Ovary (tissue), 9 donors: ENCODE measurements around the gene VSIG10L. TPM values are rescaled to one million over a fixed set of nuclear protein-coding genes. Genes with fewer than 3 reads are reported as not detected.

ENCODE experiments used
- DNase-seq, 5 donors: peaks; one replicate each; pipeline ENCODE4 v3.0.0-alpha.2; 2019 to 2020
- H3K27ac ChIP-seq, 2 donors: fragments of 200-600 bp; one replicate each; pipeline versions ENCODE4 v1.5.1 to v1.8.0; 2019 to 2022
- H3K27me3 ChIP-seq: fragments of 200-600 bp; one replicate; pipeline ENCODE4 v1.8.0; 2022
- H3K36me3 ChIP-seq: fragments of 200-600 bp; sonication (generic); one replicate; pipeline ENCODE4 v1.5.1; 2019
- H3K4me1 ChIP-seq: one replicate; pipeline ENCODE4 v1.8.1; 2013; ENCODE audit warnings: mild to moderate bottlenecking, moderate library complexity; ENCODE audit not compliant: insufficient read depth
- H3K4me3 ChIP-seq: fragments of 200-600 bp; sonication (generic); one replicate; pipeline ENCODE4 v1.5.1; 2017
- H3K9me3 ChIP-seq, 2 donors: fragments of 200-600 bp in 1 of 2; sonication (generic) in 1 of 2; one replicate each; pipeline versions ENCODE4 v1.5.1 to v1.8.1; 2013 to 2019; ENCODE audit warnings: mild to moderate bottlenecking in 1 of 2, moderate library complexity in 1 of 2
- CTCF ChIP-seq, 3 donors: fragments of 450-650 bp in 2 of 3; fragments of 200-600 bp in 1 of 3; IDR thresholded peaks; one replicate each; pipeline versions ENCODE4 v1.5.1 to v1.8.0; 2016 to 2022; ENCODE audit warnings: antibody characterized with exemption in 3 of 3, mild to moderate bottlenecking in 1 of 3
- EP300 ChIP-seq: sonication (generic); formaldehyde crosslinking; IDR thresholded peaks from one replicate; pipeline ENCODE4 v1.6.1; 2017; ENCODE audit warnings: antibody characterized with exemption
- POLR2A ChIP-seq: fragments of 450-650 bp; IDR thresholded peaks from one replicate; pipeline ENCODE4 v1.6.1; 2017; ENCODE audit warnings: antibody characterized with exemption, mild to moderate bottlenecking, moderate library complexity
- WGBS, 3 donors: extraction: QIAGEN DNeasy Blood & Tissue Kit in 1 of 3; methylation state at CpG; one replicate each; pipeline versions ENCODE4 v1.1.5 to v1.1.7; 2013 to 2017; 5-methylcytosine and 5-hydroxymethylcytosine counted together
- intact Hi-C, 4 donors: fragments of 100-400 bp; cut with DNase I; formaldehyde crosslinking; loops; one replicate each; pipeline versions ENCODE4 v1.11.0 to v1.15.1; 2022 to 2023
- polyA plus RNA-seq, 2 donors: library from polyadenylated mRNA; stranded (reverse); fragments of 200-250 nt in 1 of 2; fragments of 350-450 nt in 1 of 2; fragmentation: Illumina TruSeq in 1 of 2; extraction: RNeasy Lipid Tissue Mini Kit (QIAGEN cat#74804) in 1 of 2; gene quantifications; one replicate each; pipeline ENCODE4 v1.2.3, GENCODE V29; 2013 to 2014
- total RNA-seq, 7 donors: library from RNA; depleted of rRNA in 2 of 7; stranded (reverse); fragments of >200 nt in 2 of 7; fragmentation: NEBNext Ultra II Directional in 3 of 7; extraction: Animal tissue kit (Norgen Biotek cat#: 25700) in 3 of 7; gene quantifications; one replicate each; pipeline versions ENCODE4 v1.1.0 to v1.2.4, GENCODE V29; 2016 to 2023
- donor health status: DM: no; HTN: no; CAD: no; lungs with moderate emphysema.
- donor health status: DM: no; HTN: no; CAD: no.
- donor health status: Bipolar disorder and iron deficiency.
- donor health status: DM: yes; HTN: yes; CAD: no.
- donor health status: DM: no; HTN: no; CAD: no.
- donor health status: DM: yes; HTN: yes; CAD: no.

VSIG10L gene
- total and polyA plus RNA-seq, 9 donors = 1.8 to 8.1 (median 5.4) TPM

GRCh38 chr19:51305479-51305878 lies 36.5 kb downstream of the VSIG10L start:
- Histone ChIP-seq H3K4me3 (no peak overlapping the region), H3K27ac (no peak overlapping the region), H3K4me1 (no peaks in the 10 kb centered on the region), H3K27me3 (no peaks in the 10 kb centered on the region), H3K36me3 (no peaks in the 10 kb centered on the region), H3K9me3 (peaks cover 0 to 11% of the 10 kb centered on the region in 2 donors)
- WGBS, 3 donors = 71 to 87% (median 76%) methylated on average over 3 of the region's 3 CpGs
- intact Hi-C loops = no loop called here
- TF ChIP-seq EP300 (no peak), CTCF (IDR thresholded peaks at IDR 0.05) (no peak), POLR2A (no peak)
- no peak for DNase-seq

DNA sequence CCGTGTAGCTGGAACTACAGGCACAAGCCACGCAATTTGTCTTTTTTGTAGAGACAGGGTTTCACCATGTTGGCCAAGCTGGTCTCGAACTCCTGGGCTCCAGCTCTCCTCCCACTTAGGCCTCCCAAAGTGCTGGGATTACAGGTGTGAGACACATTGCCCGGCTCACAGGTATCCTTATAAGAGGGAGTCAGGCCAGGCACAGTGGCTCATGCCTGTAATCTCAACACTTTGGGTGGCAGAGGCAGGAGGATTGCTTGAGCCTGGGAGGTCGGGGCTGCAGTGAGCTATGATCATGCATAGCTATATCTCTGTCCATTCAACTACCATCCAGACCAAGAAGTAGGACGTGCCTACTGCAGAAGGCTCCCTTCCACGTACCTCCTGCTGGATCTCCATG lies 40.7 kb downstream of the VSIG10L start:
- no peak overlapping the region for H3K4me3 ChIP-seq
- 63 to 77% (median 72%) methylated on average over 7 of the region's 7 CpGs for WGBS, 3 donors
- no peak for TF ChIP-seq EP300
- TF ChIP-seq POLR2A = no peak
- no peak for TF ChIP-seq CTCF (IDR thresholded peaks at IDR 0.05)
- no peak overlapping the region for H3K27ac ChIP-seq
- no peaks in the 10 kb centered on the region for H3K27me3 ChIP-seq
- intact Hi-C loops = no loop called here
- no peaks in the 10 kb centered on the region for H3K9me3 ChIP-seq
- H3K4me1 ChIP-seq = no peaks in the 10 kb centered on the region
- DNase-seq = no peak
- no peaks in the 10 kb centered on the region for H3K36me3 ChIP-seq

- 62 to 67% (median 66%) methylated on average over 5 of the region's 5 CpGs for WGBS, 3 donors
- Histone ChIP-seq H3K9me3 (no peaks in the 10 kb centered on the region), H3K36me3 (no peaks in the 10 kb centered on the region), H3K4me3 (no peak overlapping the region), H3K27me3 (no peaks in the 10 kb centered on the region), H3K27ac (no peak overlapping the region), H3K4me1 (no peaks in the 10 kb centered on the region)
- intact Hi-C loops = no loop called here
- no peak for TF ChIP-seq POLR2A
- no peak for TF ChIP-seq EP300
- no peak for TF ChIP-seq CTCF (IDR thresholded peaks at IDR 0.05)
- no peak for DNase-seq
Observed at GRCh38 chr19:51297406-51297805, 44.5 kb downstream of the VSIG10L start.

DNA sequence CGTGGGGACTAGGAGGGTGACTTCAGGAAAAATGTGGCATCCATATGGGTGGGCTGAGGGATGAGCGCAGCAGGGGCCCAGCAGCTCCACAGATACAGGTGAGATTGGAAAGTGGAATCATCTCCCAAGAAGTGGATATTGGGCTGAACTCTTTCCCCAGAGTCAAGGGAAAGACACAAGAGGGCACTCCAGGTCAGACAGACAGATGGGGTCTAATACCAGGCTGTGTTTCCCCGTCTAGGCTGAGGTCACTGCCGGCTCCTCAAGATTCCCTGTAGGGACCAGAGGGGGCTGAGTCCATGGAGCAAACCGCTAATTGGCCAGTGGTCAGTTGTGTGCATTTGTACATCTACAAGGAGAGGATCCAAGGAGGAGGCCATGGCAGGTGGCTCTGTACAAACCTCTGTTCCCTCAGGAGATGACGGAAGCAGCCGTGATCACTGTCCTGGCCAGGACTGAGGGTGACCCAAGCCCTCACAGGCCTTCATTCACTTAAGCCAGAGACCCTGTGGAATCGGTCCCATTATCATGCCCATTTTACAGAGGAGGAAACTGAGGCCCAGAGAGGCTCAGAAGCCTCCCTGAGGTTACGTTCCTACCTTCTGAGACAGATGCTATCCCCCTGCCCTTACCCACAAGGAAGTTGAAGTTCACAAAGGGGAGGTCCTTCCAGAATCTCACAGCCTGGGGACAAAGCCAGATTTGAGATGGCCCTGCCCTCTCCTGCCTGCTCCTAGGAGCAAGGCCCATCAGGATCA lies 45.4 kb downstream of the VSIG10L start:
- no peaks in the 10 kb centered on the region for H3K9me3 ChIP-seq
- intact Hi-C loops = no loop called here
- no peak overlapping the region for H3K27ac ChIP-seq
- H3K36me3 ChIP-seq = no peaks in the 10 kb centered on the region
- H3K27me3 ChIP-seq = no peaks in the 10 kb centered on the region
- TF ChIP-seq CTCF (IDR thresholded peaks at IDR 0.05) (no peak), POLR2A (no peak), EP300 (no peak)
- H3K4me3 ChIP-seq = no peak overlapping the region
- WGBS, 3 donors = 48 to 55% (median 52%) methylated on average over 9 of the region's 9 CpGs
- DNase-seq = no peak
- no peaks in the 10 kb centered on the region for H3K4me1 ChIP-seq
